Upper lobe of right lung (tissue), 1 donor: ENCODE results near the gene XRCC1. TPM values are rescaled to one million over a fixed set of nuclear protein-coding genes. Genes with fewer than 3 reads are reported as not detected.

Experiments
- ATAC-seq: fragments of 200-7000 bp; cut with Tn5 transposase; one replicate; pipeline ENCODE4 v1.9.1; 2020; ENCODE audit warnings: mild to moderate bottlenecking, moderate library complexity
- DNase-seq: peaks from one replicate; pipeline ENCODE4 v3.0.0-alpha.2; 2020
- H3K27ac ChIP-seq: fragments of 200-600 bp; one replicate; pipeline ENCODE4 v1.8.0; 2022
- H3K27me3 ChIP-seq: fragments of 200-600 bp; one replicate; pipeline ENCODE4 v1.8.0; 2022; ENCODE audit warnings: mild to moderate bottlenecking
- H3K36me3 ChIP-seq: fragments of 200-600 bp; one replicate; pipeline ENCODE4 v1.8.0; 2022
- H3K4me1 ChIP-seq: fragments of 200-600 bp; one replicate; pipeline ENCODE4 v1.8.0; 2022
- H3K4me3 ChIP-seq: fragments of 200-600 bp; one replicate; pipeline ENCODE4 v1.8.0; 2022; ENCODE audit warnings: mild to moderate bottlenecking
- H3K9me3 ChIP-seq: fragments of 200-600 bp; one replicate; pipeline ENCODE4 v1.8.0; 2022
- CTCF ChIP-seq: fragments of 200-600 bp; IDR thresholded peaks from one replicate; pipeline ENCODE4 v1.8.0; 2022; ENCODE audit warnings: antibody characterized with exemption
- intact Hi-C: fragments of 100-400 bp; cut with DNase I; formaldehyde crosslinking; loops from one replicate; pipeline ENCODE4 v1.11.0; 2022
- total RNA-seq: library from RNA; stranded (reverse); fragmentation: NEBNext Ultra II Directional; extraction: Animal tissue kit (Norgen Biotek cat#: 25700); gene quantifications from one replicate; pipeline ENCODE4 v1.2.1, GENCODE V29; 2021
- donor health status: DM: no; HTN: yes; CAD: no; lungs with severe emphysema.

Gene XRCC1
- total RNA-seq, 1 donor from 2014 or later: 23.8 TPM

- no peak overlapping the region for H3K27ac ChIP-seq
- H3K36me3 ChIP-seq: no peaks in the 10 kb centered on the region
- peaks cover 13% of the 10 kb centered on the region for H3K4me1 ChIP-seq
- DNase-seq (no peak), ATAC-seq (no peak)
- TF ChIP-seq CTCF: no peak
- H3K27me3 ChIP-seq: no peaks in the 10 kb centered on the region
- intact Hi-C loops: no loop called here
- H3K9me3 ChIP-seq: no peaks in the 10 kb centered on the region
- H3K4me3 ChIP-seq: no peak overlapping the region
These were observed 3.5 kb upstream of the XRCC1 start for GRCh38 chr19:43578787-43579186.

GRCh38 chr19:43575955-43576878 is 890 bp upstream of the XRCC1 start:
- no peaks in the 10 kb centered on the region for H3K9me3 ChIP-seq
- TF ChIP-seq CTCF: no peak
- intact Hi-C loops: no loop called here
- H3K27ac ChIP-seq: peak overlapping the region; percentile 38
- peaks cover 18% of the 10 kb centered on the region for H3K4me1 ChIP-seq
- ATAC-seq (no peak), DNase-seq (no peak)
- no peaks in the 10 kb centered on the region for H3K36me3 ChIP-seq
- peak overlapping the region; percentile 98 for H3K4me3 ChIP-seq
- H3K27me3 ChIP-seq: no peaks in the 10 kb centered on the region

GRCh38 chr19:43574424-43575155 is 737 bp downstream of the XRCC1 start:
- no peak for TF ChIP-seq CTCF
- Histone ChIP-seq H3K9me3 (no peaks in the 10 kb centered on the region), H3K27me3 (no peaks in the 10 kb centered on the region), H3K27ac (peak overlapping the region; percentile 87), H3K36me3 (no peaks in the 10 kb centered on the region), H3K4me1 (peaks cover 18% of the 10 kb centered on the region), H3K4me3 (peak overlapping the region; percentile 98)
- DNase-seq: no peak
- no peak for ATAC-seq
- intact Hi-C loops: no loop called here

DNA sequence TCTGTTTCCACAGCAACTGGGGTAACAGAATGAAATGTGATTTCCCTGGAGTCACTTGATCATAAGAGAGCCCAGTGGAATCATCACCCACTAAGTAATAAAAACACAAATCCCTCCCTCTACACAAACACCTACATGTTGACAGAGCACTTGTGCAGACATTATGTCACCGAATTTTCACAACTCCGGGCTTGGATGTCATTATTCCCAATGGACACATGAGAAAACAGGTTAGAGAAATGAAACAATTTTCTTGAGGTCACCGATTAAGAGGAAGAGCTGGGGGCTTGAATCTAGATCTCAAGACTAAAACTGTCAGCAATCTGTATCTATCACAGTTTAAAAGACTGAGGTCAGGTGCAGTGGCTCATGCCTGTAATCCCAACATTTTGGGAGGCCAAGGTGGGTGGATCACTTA is 3.1 kb downstream of the XRCC1 start:
- H3K36me3 ChIP-seq: no peaks in the 10 kb centered on the region
- TF ChIP-seq CTCF: no peak
- no peaks in the 10 kb centered on the region for H3K9me3 ChIP-seq
- H3K4me3 ChIP-seq: no peak overlapping the region
- intact Hi-C loops: no loop called here
- no peaks in the 10 kb centered on the region for H3K27me3 ChIP-seq
- H3K27ac ChIP-seq: no peak overlapping the region
- no peak for ATAC-seq
- H3K4me1 ChIP-seq: peaks cover 18% of the 10 kb centered on the region
- no peak for DNase-seq

- ATAC-seq (peak; percentile 23), DNase-seq (no peak)
- H3K9me3 ChIP-seq: no peaks in the 10 kb centered on the region
- H3K27me3 ChIP-seq: no peaks in the 10 kb centered on the region
- intact Hi-C loops: no loop called here
- no peaks in the 10 kb centered on the region for H3K36me3 ChIP-seq
- no peak for TF ChIP-seq CTCF
- H3K4me3 ChIP-seq: no peak overlapping the region
- H3K27ac ChIP-seq: no peak overlapping the region
- H3K4me1 ChIP-seq: peaks cover 12% of the 10 kb centered on the region
These were observed 5.0 kb downstream of the XRCC1 start for GRCh38 chr19:43570174-43570791.
